Endothelial cell of umbilical vein (primary cell): ENCODE results near the gene RPS14.

Experiments used
- CTCF ChIP-seq, 2 donors: IDR thresholded peaks; 1 replicate in 1 of 2; 2 replicates in 1 of 2; pipeline ENCODE4 v1.5.1; 2011; ENCODE audit warnings: low read length in 2 of 2, mild to moderate bottlenecking in 2 of 2, moderate library complexity in 2 of 2, control low read depth in 1 of 2, inconsistent platforms in 1 of 2, low read depth in 1 of 2; ENCODE audit not compliant: insufficient read depth in 1 of 2; ENCODE audit errors: extremely low read depth in 1 of 2
- EZH2 ChIP-seq: IDR thresholded peaks from 2 replicates; pipeline ENCODE4 v1.6.1; 2012; ENCODE audit warnings: borderline replicate concordance, low read depth, mild to moderate bottlenecking, moderate library complexity, low read length, inconsistent platforms; ENCODE audit not compliant: severe bottlenecking
- JUN ChIP-seq: IDR thresholded peaks from 2 replicates; pipeline ENCODE4 v1.6.1; 2011; ENCODE audit warnings: borderline replicate concordance, low read depth; ENCODE audit not compliant: insufficient read length, insufficient read depth
- MYC ChIP-seq: IDR thresholded peaks from one replicate; pipeline ENCODE4 v1.6.1; 2011; ENCODE audit warnings: mild to moderate bottlenecking, low read depth, low read length
- POLR2A ChIP-seq: IDR thresholded peaks from 2 replicates; pipeline ENCODE4 v1.6.1; 2012; ENCODE audit warnings: low read depth, mild to moderate bottlenecking, control low read depth, low read length
- POLR2AphosphoS5 ChIP-seq: IDR thresholded peaks from 2 replicates; pipeline ENCODE4 v1.6.1; 2012; ENCODE audit warnings: low read depth, mild to moderate bottlenecking, control low read depth, low read length, moderate library complexity; ENCODE audit not compliant: insufficient read depth
- TF ChIP-seq, protein P1 (sequence below): IDR thresholded peaks from 2 replicates; pipeline ENCODE4 v1.6.1; 2011; ENCODE audit not compliant: insufficient read depth, insufficient read length

DNA sequence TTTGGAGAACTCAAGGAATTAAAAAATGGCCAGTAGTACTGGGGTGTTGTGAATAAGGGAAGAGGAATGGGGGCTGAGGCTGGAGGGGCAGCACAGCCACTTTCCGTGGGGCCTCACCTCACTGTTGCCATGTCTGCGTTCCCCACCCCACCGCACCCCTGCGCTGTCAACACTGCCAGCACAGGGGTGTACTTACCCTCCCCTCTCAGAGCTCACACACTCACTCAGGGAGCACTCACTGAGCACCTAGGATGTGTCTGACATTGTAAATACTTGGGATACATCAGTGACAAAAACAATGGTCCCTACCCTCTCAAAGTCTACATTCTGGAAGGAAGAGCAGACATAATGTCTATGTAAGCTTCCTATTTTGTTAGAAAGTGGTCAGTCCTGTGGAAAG lies 3.4 kb upstream of the RPS14 start:
- no peak for TF ChIP-seq CTCF (IDR thresholded peaks at IDR 0.05; ENCODE audit: extremely low read depth in 1 of 2, insufficient read depth in 1 of 2, low read depth in 1 of 2, low read length in 2 of 2)
- TF ChIP-seq POLR2AphosphoS5 = no peak
- TF ChIP-seq MYC = no peak
- no peak for TF ChIP-seq POLR2A
- no peak for TF ChIP-seq EZH2
- TF ChIP-seq, protein P1, sequence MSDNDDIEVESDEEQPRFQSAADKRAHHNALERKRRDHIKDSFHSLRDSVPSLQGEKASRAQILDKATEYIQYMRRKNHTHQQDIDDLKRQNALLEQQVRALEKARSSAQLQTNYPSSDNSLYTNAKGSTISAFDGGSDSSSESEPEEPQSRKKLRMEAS = no peak
- TF ChIP-seq JUN = no peak
